Central memory CD4-positive, alpha-beta T cell (primary cell): ENCODE measurements around the gene EN2.

Experiments used
- DNase-seq: peaks from one replicate; pipeline ENCODE4 v3.0.0; 2022

EN2 gene

GRCh38 chr7:155510975-155511701 is 53.2 kb downstream of the EN2 start:
- no peak for DNase-seq

GRCh38 chr7:155511702-155511996 is 53.7 kb downstream of the EN2 start:
- no peak for DNase-seq

- no peak for DNase-seq
Measured at GRCh38 chr7:155512246-155512887, 54.4 kb downstream of the EN2 start.

GRCh38 chr7:155513543-155514285 is 55.8 kb downstream of the EN2 start:
- DNase-seq: no peak

- DNase-seq: no peak
Measured at GRCh38 chr7:155514296-155514695, 56.4 kb downstream of the EN2 start.
